GM23338 (cell line): ENCODE data around the gene EIF4G3. TPM values are rescaled to one million over a fixed set of nuclear protein-coding genes. Genes with fewer than 3 reads are reported as not detected.

Experiments used
- ATAC-seq: fragments of 200-7000 bp; cut with Tn5 transposase; 3 replicates; pipeline ENCODE4 v1.9.1; 2020
- DNase-seq: peaks from one replicate; pipeline ENCODE4 v3.0.0-alpha.2; 2015; ENCODE audit warnings: low spot score
- H2AFZ ChIP-seq: fragments of 200-600 bp; sonication (generic); 2 replicates; pipeline ENCODE4 v1.8.0; 2016; ENCODE audit warnings: antibody characterized with exemption, mild to moderate bottlenecking, moderate library complexity
- H3F3A ChIP-seq: fragments of 200-600 bp; sonication (generic); replicated peaks from 2 replicates; pipeline ENCODE4 v1.8.0; 2017; ENCODE audit warnings: antibody characterized with exemption, mixed run types, low read depth
- H3K27ac ChIP-seq: fragments of 200-600 bp; sonication (generic); 2 replicates; pipeline ENCODE4 v1.6.1; 2016; ENCODE audit warnings: low read depth
- H3K27me3 ChIP-seq: fragments of 200-600 bp; sonication (generic); 2 replicates; pipeline ENCODE4 v1.8.0; 2016; ENCODE audit warnings: mild to moderate bottlenecking, mixed run types, moderate library complexity; ENCODE audit not compliant: insufficient read depth
- H3K36me3 ChIP-seq: fragments of 200-600 bp; sonication (generic); 2 replicates; pipeline ENCODE4 v1.8.0; 2016; ENCODE audit warnings: mild to moderate bottlenecking; ENCODE audit not compliant: insufficient read depth
- H3K4me1 ChIP-seq: fragments of 200-600 bp; sonication (generic); 2 replicates; pipeline ENCODE4 v1.8.0; 2016; ENCODE audit warnings: mild to moderate bottlenecking, moderate library complexity; ENCODE audit not compliant: insufficient read depth
- H3K4me2 ChIP-seq: fragments of 200-600 bp; sonication (generic); 2 replicates; pipeline ENCODE4 v1.7.1; 2017; ENCODE audit warnings: mixed run types
- H3K4me3 ChIP-seq: fragments of 200-600 bp; sonication (generic); 2 replicates; pipeline ENCODE4 v1.6.1; 2016; ENCODE audit warnings: mixed run types
- H3K79me2 ChIP-seq: fragments of 200-600 bp; sonication (generic); replicated peaks from 2 replicates; pipeline ENCODE4 v1.8.0; 2017; ENCODE audit warnings: mild to moderate bottlenecking; ENCODE audit not compliant: insufficient read depth
- H3K9me2 ChIP-seq: fragments of 200-600 bp; sonication (generic); 2 replicates; pipeline ENCODE4 v1.8.0; 2017; ENCODE audit not compliant: insufficient read depth
- H4K20me1 ChIP-seq: fragments of 200-600 bp; sonication (generic); replicated peaks from 2 replicates; pipeline ENCODE4 v1.8.0; 2017; ENCODE audit warnings: mild to moderate bottlenecking; ENCODE audit not compliant: insufficient read depth
- H3K27ac Mint-ChIP-seq: 2 replicates; pipeline ENCODE4 v1.8.0; 2020; ENCODE audit warnings: inconsistent platforms, mild to moderate bottlenecking, moderate library complexity, mixed read lengths
- H3K27me3 Mint-ChIP-seq: 3 replicates; pipeline ENCODE4 v1.8.0; 2022; ENCODE audit warnings: low read depth, mild to moderate bottlenecking, moderate library complexity, mixed read lengths, inconsistent platforms; ENCODE audit not compliant: insufficient read depth, poor library complexity
- H3K36me3 Mint-ChIP-seq: 3 replicates; pipeline ENCODE4 v1.8.0; 2021; ENCODE audit warnings: low read depth, mild to moderate bottlenecking, inconsistent platforms, moderate library complexity, mixed read lengths
- H3K4me1 Mint-ChIP-seq: 3 replicates; pipeline ENCODE4 v1.8.0; 2020; ENCODE audit warnings: mild to moderate bottlenecking, inconsistent platforms, mixed read lengths
- H3K4me3 Mint-ChIP-seq: 3 replicates; pipeline ENCODE4 v1.8.0; 2021; ENCODE audit warnings: moderate library complexity, mild to moderate bottlenecking, inconsistent platforms, mixed read lengths
- H3K9me3 Mint-ChIP-seq: 3 replicates; pipeline ENCODE4 v1.8.0; 2020; ENCODE audit warnings: moderate library complexity, mild to moderate bottlenecking, inconsistent platforms, mixed read lengths
- CREB1 ChIP-seq: fragments of 250-450 bp; sonication (Bioruptor Pico); IDR thresholded peaks from 2 replicates; pipeline ENCODE4 v1.5.0; 2020; ENCODE audit warnings: low read depth, mild to moderate bottlenecking, moderate library complexity
- ETS1 ChIP-seq: IDR thresholded peaks from 2 replicates; pipeline ENCODE4 v1.6.1; 2016; ENCODE audit warnings: antibody characterized with exemption
- EZH2 ChIP-seq: fragments of 200-600 bp; sonication (generic); IDR thresholded peaks from one replicate; pipeline ENCODE4 v1.8.0; 2017; ENCODE audit warnings: antibody characterized with exemption, mild to moderate bottlenecking, low read depth; ENCODE audit not compliant: unreplicated experiment
- EZH2phosphoT487 ChIP-seq: fragments of 200-600 bp; sonication (generic); IDR thresholded peaks from one replicate; pipeline ENCODE4 v1.8.1; 2018; ENCODE audit warnings: antibody characterized with exemption; ENCODE audit not compliant: unreplicated experiment
- JUNB ChIP-seq: IDR thresholded peaks from one replicate; pipeline ENCODE4 v1.6.1; 2016; ENCODE audit warnings: antibody characterized with exemption; ENCODE audit not compliant: unreplicated experiment
- NANOG ChIP-seq: IDR thresholded peaks from 2 replicates; pipeline ENCODE4 v1.6.1; 2016; ENCODE audit warnings: antibody characterized with exemption, borderline replicate concordance
- POLR2AphosphoS5 ChIP-seq: IDR thresholded peaks from 2 replicates; pipeline ENCODE4 v1.6.1; 2016; ENCODE audit warnings: antibody characterized with exemption, low read depth
- STAT1 ChIP-seq: IDR thresholded peaks from one replicate; pipeline ENCODE4 v1.6.1; 2016; ENCODE audit warnings: antibody characterized with exemption; ENCODE audit not compliant: unreplicated experiment
- ZNF114 ChIP-seq: fragments of 250-450 bp; sonication (Bioruptor Pico); IDR thresholded peaks from 2 replicates; pipeline ENCODE4 v1.5.0; 2020; ENCODE audit warnings: mild to moderate bottlenecking, moderate library complexity
- ZNF331 ChIP-seq: fragments of 250-450 bp; sonication (Bioruptor Pico); IDR thresholded peaks from 2 replicates; pipeline ENCODE4 v1.5.0; 2020; ENCODE audit warnings: low read depth, mild to moderate bottlenecking, moderate library complexity
- polyA plus RNA-seq: library from polyadenylated mRNA; unstranded; fragments of >200 nt; fragmentation: Nextera tagmentation; extraction: Ambion mirVana; gene quantifications from 2 replicates; pipeline ENCODE4 v1.2.1, GENCODE V29; 2016
- total RNA-seq: library from RNA; depleted of rRNA; stranded (reverse); fragments of >200 nt; shearing (Covaris generic); gene quantifications from 2 replicates; pipeline ENCODE4 v1.2.3, GENCODE V29; 2014
- TF ChIP-seq, protein P1 (sequence below): IDR thresholded peaks from one replicate; pipeline ENCODE4 v1.6.1; 2018; ENCODE audit warnings: antibody characterized with exemption; ENCODE audit not compliant: unreplicated experiment
- TF ChIP-seq, protein P2 (sequence below), 2 experiments: fragments of 200-600 bp in 1 of 2; sonication (generic) in 1 of 2; conservative IDR thresholded peaks; 2 replicates each; pipeline versions ENCODE4 v1.5.1 to v1.6.1; 2016 to 2017; ENCODE audit warnings: antibody characterized with exemption in 2 of 2, low read depth in 2 of 2, mild to moderate bottlenecking in 2 of 2, moderate library complexity in 1 of 2
- TF ChIP-seq, protein P3 (sequence below): fragments of 250-450 bp; sonication (Bioruptor Pico); IDR thresholded peaks from 2 replicates; pipeline ENCODE4 v1.5.0; 2020; ENCODE audit warnings: mild to moderate bottlenecking, moderate library complexity

Gene EIF4G3
- total and polyA plus RNA-seq, 2 experiments from 2014 or later, result 37.9 to 68.1 TPM

DNA sequence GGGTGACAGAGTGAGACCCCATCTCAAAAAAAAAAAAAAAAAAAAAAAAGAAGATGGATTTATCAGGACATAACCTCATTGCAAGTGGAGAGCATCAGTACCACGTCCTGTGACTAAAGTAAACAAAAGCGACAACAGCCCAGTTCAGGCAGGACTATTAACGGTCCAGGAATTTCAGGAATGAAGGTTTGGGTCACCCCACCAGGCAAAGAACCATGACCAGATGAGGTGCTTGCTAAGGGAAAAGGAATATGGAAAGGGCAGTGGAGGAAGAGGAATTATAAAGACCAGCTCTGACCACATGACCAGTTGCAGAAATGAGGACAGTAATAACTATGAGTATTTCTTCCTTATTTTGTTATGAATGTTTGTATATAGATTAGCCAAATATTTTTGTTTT, 35.4 kb upstream of the EIF4G3 start:
- H3K4me1 Mint-ChIP-seq, result peaks cover 3% of the 10 kb centered on the region; the same call in 2 of the 3 replicates
- no peaks in the 10 kb centered on the region for H3K9me2 ChIP-seq
- DNase-seq (peak; percentile 45), ATAC-seq (no peak)
- H3K4me3 ChIP-seq, result no peak overlapping the region
- no peaks in the 10 kb centered on the region for H3K9me3 Mint-ChIP-seq
- no peaks in the 10 kb centered on the region for H3K36me3 Mint-ChIP-seq
- no peaks in the 10 kb centered on the region for H3K36me3 ChIP-seq
- no peak overlapping the region for H3K27ac ChIP-seq
- H2AFZ ChIP-seq, result no peak overlapping the region
- H3K4me1 ChIP-seq, result peaks cover 2% of the 10 kb centered on the region; the same call in 1 of the 2 replicates
- H3K4me2 ChIP-seq, result no peak overlapping the region
- H3K27me3 ChIP-seq, result no peaks in the 10 kb centered on the region
- 0 out of 2 replicates have a peak, but pooled peaks cover under 1% of the 10 kb centered on the region for H3F3A ChIP-seq
- H3K4me3 Mint-ChIP-seq, result no peak overlapping the region
- H3K27ac Mint-ChIP-seq, result no peak overlapping the region
- TF ChIP-seq EZH2phosphoT487 (no peak), POLR2AphosphoS5 (no peak), NANOG (no peak), EZH2 (no peak), JUNB (no peak), ZNF114 (CRISPR knock-in tag) (no peak), ETS1 (no peak), CREB1 (CRISPR knock-in tag) (no peak), ZNF331 (CRISPR knock-in tag) (no peak), STAT1 (no peak)
- TF ChIP-seq, protein P1, sequence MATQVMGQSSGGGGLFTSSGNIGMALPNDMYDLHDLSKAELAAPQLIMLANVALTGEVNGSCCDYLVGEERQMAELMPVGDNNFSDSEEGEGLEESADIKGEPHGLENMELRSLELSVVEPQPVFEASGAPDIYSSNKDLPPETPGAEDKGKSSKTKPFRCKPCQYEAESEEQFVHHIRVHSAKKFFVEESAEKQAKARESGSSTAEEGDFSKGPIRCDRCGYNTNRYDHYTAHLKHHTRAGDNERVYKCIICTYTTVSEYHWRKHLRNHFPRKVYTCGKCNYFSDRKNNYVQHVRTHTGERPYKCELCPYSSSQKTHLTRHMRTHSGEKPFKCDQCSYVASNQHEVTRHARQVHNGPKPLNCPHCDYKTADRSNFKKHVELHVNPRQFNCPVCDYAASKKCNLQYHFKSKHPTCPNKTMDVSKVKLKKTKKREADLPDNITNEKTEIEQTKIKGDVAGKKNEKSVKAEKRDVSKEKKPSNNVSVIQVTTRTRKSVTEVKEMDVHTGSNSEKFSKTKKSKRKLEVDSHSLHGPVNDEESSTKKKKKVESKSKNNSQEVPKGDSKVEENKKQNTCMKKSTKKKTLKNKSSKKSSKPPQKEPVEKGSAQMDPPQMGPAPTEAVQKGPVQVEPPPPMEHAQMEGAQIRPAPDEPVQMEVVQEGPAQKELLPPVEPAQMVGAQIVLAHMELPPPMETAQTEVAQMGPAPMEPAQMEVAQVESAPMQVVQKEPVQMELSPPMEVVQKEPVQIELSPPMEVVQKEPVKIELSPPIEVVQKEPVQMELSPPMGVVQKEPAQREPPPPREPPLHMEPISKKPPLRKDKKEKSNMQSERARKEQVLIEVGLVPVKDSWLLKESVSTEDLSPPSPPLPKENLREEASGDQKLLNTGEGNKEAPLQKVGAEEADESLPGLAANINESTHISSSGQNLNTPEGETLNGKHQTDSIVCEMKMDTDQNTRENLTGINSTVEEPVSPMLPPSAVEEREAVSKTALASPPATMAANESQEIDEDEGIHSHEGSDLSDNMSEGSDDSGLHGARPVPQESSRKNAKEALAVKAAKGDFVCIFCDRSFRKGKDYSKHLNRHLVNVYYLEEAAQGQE, result no peak
- TF ChIP-seq, protein P2, sequence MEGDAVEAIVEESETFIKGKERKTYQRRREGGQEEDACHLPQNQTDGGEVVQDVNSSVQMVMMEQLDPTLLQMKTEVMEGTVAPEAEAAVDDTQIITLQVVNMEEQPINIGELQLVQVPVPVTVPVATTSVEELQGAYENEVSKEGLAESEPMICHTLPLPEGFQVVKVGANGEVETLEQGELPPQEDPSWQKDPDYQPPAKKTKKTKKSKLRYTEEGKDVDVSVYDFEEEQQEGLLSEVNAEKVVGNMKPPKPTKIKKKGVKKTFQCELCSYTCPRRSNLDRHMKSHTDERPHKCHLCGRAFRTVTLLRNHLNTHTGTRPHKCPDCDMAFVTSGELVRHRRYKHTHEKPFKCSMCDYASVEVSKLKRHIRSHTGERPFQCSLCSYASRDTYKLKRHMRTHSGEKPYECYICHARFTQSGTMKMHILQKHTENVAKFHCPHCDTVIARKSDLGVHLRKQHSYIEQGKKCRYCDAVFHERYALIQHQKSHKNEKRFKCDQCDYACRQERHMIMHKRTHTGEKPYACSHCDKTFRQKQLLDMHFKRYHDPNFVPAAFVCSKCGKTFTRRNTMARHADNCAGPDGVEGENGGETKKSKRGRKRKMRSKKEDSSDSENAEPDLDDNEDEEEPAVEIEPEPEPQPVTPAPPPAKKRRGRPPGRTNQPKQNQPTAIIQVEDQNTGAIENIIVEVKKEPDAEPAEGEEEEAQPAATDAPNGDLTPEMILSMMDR (conservative IDR thresholded peaks at IDR 0.05; ENCODE audit: low read depth in 2 of 2), result no peak
- TF ChIP-seq, protein P3, sequence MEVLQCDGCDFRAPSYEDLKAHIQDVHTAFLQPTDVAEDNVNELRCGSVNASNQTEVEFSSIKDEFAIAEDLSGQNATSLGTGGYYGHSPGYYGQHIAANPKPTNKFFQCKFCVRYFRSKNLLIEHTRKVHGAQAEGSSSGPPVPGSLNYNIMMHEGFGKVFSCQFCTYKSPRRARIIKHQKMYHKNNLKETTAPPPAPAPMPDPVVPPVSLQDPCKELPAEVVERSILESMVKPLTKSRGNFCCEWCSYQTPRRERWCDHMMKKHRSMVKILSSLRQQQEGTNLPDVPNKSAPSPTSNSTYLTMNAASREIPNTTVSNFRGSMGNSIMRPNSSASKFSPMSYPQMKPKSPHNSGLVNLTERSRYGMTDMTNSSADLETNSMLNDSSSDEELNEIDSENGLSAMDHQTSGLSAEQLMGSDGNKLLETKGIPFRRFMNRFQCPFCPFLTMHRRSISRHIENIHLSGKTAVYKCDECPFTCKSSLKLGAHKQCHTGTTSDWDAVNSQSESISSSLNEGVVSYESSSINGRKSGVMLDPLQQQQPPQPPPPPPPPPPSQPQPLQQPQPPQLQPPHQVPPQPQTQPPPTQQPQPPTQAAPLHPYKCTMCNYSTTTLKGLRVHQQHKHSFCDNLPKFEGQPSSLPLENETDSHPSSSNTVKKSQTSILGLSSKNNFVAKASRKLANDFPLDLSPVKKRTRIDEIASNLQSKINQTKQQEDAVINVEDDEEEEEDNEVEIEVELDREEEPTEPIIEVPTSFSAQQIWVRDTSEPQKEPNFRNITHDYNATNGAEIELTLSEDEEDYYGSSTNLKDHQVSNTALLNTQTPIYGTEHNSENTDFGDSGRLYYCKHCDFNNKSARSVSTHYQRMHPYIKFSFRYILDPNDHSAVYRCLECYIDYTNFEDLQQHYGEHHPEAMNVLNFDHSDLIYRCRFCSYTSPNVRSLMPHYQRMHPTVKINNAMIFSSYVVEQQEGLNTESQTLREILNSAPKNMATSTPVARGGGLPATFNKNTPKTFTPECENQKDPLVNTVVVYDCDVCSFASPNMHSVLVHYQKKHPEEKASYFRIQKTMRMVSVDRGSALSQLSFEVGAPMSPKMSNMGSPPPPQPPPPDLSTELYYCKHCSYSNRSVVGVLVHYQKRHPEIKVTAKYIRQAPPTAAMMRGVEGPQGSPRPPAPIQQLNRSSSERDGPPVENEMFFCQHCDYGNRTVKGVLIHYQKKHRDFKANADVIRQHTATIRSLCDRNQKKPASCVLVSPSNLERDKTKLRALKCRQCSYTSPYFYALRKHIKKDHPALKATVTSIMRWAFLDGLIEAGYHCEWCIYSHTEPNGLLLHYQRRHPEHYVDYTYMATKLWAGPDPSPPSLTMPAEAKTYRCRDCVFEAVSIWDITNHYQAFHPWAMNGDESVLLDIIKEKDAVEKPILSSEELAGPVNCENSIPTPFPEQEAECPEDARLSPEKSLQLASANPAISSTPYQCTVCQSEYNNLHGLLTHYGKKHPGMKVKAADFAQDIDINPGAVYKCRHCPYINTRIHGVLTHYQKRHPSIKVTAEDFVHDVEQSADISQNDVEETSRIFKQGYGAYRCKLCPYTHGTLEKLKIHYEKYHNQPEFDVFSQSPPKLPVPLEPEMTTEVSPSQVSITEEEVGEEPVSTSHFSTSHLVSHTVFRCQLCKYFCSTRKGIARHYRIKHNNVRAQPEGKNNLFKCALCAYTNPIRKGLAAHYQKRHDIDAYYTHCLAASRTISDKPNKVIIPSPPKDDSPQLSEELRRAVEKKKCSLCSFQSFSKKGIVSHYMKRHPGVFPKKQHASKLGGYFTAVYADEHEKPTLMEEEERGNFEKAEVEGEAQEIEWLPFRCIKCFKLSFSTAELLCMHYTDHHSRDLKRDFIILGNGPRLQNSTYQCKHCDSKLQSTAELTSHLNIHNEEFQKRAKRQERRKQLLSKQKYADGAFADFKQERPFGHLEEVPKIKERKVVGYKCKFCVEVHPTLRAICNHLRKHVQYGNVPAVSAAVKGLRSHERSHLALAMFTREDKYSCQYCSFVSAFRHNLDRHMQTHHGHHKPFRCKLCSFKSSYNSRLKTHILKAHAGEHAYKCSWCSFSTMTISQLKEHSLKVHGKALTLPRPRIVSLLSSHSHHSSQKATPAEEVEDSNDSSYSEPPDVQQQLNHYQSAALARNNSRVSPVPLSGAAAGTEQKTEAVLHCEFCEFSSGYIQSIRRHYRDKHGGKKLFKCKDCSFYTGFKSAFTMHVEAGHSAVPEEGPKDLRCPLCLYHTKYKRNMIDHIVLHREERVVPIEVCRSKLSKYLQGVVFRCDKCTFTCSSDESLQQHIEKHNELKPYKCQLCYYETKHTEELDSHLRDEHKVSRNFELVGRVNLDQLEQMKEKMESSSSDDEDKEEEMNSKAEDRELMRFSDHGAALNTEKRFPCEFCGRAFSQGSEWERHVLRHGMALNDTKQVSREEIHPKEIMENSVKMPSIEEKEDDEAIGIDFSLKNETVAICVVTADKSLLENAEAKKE (CRISPR knock-in tag), result no peak
- peaks cover 12% of the 10 kb centered on the region for H3K27me3 Mint-ChIP-seq
- no peaks in the 10 kb centered on the region for H3K79me2 ChIP-seq
- H4K20me1 ChIP-seq, result no peaks in the 10 kb centered on the region
